WI38 (cell line): ENCODE results near the gene MRPL58.
"Not testable (repeated sequence)": the region's sequence is repeated elsewhere in the genome, so short reads cannot be mapped to it uniquely, and the experiment has no call there.

Experiments
- H3K4me3 ChIP-seq: 2 replicates; pipeline ENCODE4 v1.5.1; 2011; ENCODE audit warnings: low read depth, mild to moderate bottlenecking, control low read depth, low read length
- CTCF ChIP-seq: IDR thresholded peaks from 2 replicates; pipeline ENCODE4 v1.5.1; 2012; ENCODE audit warnings: low read depth, mild to moderate bottlenecking, control low read depth, low read length

The MRPL58 gene

GRCh38 chr17:75001915-75002843 is 10.3 kb upstream of the MRPL58 start:
- H3K4me3 ChIP-seq, result no peak overlapping the region
- no peak for TF ChIP-seq CTCF

GRCh38 chr17:75003070-75003956 is 9.2 kb upstream of the MRPL58 start:
- no peak overlapping the region for H3K4me3 ChIP-seq
- no peak for TF ChIP-seq CTCF

DNA sequence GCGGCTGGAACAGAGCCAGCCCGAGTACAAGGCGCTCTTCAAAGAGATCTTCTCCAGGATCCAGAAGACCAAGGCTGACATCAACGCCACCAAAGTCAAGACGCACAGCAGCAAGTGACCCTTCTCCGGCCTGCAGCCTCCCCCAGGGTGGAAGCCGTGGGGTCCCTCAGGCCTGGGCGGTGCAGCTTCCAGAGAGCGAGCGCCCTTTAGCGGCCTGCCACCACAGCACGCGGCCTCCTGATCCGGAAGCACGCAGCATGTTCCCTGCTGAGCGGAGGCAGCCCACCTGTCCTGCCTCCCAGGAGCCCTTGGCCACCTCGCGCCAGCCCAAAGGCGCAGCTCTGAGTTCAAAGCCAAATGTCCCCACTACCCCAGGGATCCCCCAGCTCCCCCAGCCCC is 8.5 kb upstream of the MRPL58 start:
- TF ChIP-seq CTCF, result no peak
- H3K4me3 ChIP-seq, result no peak overlapping the region

GRCh38 chr17:75004371-75004770 is 8.1 kb upstream of the MRPL58 start:
- H3K4me3 ChIP-seq, result no peak overlapping the region
- TF ChIP-seq CTCF, result no peak

DNA sequence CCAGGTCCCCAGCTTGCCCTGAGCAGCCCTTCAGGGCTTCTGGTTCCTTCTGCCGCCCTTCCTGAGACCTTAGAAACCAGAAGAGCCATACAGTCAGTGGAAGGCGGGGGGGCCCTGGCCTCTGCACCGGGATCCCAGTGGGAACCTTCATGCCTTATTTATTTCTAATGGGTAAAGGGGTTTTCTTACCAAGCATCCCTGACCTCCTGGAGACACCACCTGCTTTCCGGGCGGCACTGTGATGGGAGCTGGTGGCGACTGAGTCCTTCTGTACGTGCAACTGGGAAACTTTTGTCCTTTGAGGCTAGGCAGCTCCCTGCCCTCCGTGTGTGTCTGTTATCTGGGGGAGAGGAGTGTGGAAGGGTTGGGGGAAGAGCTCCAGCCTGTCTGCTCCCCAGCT is 7.2 kb upstream of the MRPL58 start:
- no peak for TF ChIP-seq CTCF
- no peak overlapping the region for H3K4me3 ChIP-seq

DNA sequence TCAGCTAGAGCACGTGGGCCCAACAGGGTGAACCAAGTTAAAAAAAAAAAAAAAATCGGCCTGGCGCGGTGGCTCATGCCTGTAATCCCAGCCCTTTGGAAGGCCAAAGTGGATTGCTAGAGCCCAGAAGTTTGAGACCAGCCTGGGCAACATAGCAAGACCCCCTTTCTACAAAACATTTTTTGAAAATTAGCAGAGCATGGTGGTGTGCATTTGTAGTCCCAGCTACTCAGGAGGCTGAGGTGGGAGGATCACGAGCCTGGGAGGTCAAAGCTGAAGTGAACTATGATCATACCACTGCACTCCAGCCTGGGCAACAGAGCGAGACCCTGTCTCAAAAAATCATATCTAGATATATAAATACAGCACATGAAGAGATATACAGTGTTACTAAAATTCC is 6.4 kb upstream of the MRPL58 start:
- not testable (repeated sequence) for H3K4me3 ChIP-seq

DNA sequence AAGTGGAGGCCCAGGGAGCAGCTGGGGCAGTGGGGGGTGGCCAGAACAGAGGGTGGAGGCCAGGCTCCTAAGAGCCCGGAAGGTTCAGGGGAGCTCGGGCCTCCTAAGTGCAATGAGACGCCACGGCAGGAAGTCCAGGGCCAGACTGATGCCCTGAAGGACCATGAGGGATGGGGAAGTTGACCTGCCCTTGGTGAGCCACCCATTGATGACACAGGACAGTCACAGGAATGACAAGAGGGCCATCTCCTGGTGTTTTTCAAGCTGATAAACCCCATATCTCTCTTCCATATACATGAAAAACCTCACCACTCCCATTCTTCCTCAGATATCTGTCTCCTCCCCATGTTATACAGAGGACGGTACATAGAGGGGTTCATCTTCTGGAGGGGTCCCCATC is 5.8 kb upstream of the MRPL58 start:
- no peak overlapping the region for H3K4me3 ChIP-seq
- no peak for TF ChIP-seq CTCF
